Activated gamma-delta T cell treated with Interleukin-2 at 50 U/mL for 16 hours (primary cell): ENCODE data around the gene NTMT1.

Experiments used
- DNase-seq: peaks from one replicate; pipeline ENCODE4 v3.0.0-alpha.2; 2020

Gene NTMT1

GRCh38 chr9:129637673-129638439 lies 11.9 kb downstream of the NTMT1 start:
- no peak for DNase-seq

- no peak for DNase-seq
Observed at GRCh38 chr9:129639034-129639630, 13.2 kb downstream of the NTMT1 start.

GRCh38 chr9:129639756-129640085 lies 13.8 kb downstream of the NTMT1 start:
- DNase-seq = no peak

- no peak for DNase-seq
Observed at GRCh38 chr9:129640086-129640870, 14.3 kb downstream of the NTMT1 start.

- DNase-seq = no peak
Observed at GRCh38 chr9:129640871-129641749, 15.1 kb downstream of the NTMT1 start.

- DNase-seq = peak; percentile 92
Observed at GRCh38 chr9:129641750-129642585, 16.0 kb downstream of the NTMT1 start, which contains the start of gene ASB6. Gene ASB6 (minus strand): TSS chr9:129642151. CDS start chr9:129641999, 152 bp downstream.

GRCh38 chr9:129643706-129644105 lies 17.7 kb downstream of the NTMT1 start:
- DNase-seq = no peak

GRCh38 chr9:129644365-129644764 lies 18.4 kb downstream of the NTMT1 start:
- DNase-seq = no peak

GRCh38 chr9:129644902-129645301 lies 18.9 kb downstream of the NTMT1 start:
- no peak for DNase-seq

- no peak for DNase-seq
Observed at GRCh38 chr9:129646252-129646651, 20.3 kb downstream of the NTMT1 start.

GRCh38 chr9:129646654-129647053 lies 20.7 kb downstream of the NTMT1 start:
- DNase-seq = no peak

- no peak for DNase-seq
Observed at GRCh38 chr9:129647635-129648034, 21.7 kb downstream of the NTMT1 start.

- DNase-seq = no peak
Observed at GRCh38 chr9:129648092-129648763, 22.3 kb downstream of the NTMT1 start.

GRCh38 chr9:129648764-129649115 lies 22.8 kb downstream of the NTMT1 start:
- no peak for DNase-seq

GRCh38 chr9:129649726-129650679 lies 24.0 kb downstream of the NTMT1 start:
- no peak for DNase-seq

- DNase-seq = no peak
Observed at GRCh38 chr9:129650680-129651235, 24.8 kb downstream of the NTMT1 start.

GRCh38 chr9:129653823-129654553 lies 28.0 kb downstream of the NTMT1 start:
- no peak for DNase-seq

GRCh38 chr9:129654554-129655040 lies 28.6 kb downstream of the NTMT1 start:
- no peak for DNase-seq

GRCh38 chr9:129655154-129655553 lies 29.2 kb downstream of the NTMT1 start:
- no peak for DNase-seq
